Measurements from ENCODE around the gene DCBLD2.

Gene DCBLD2

GRCh38 chr3:98797905-98798304 lies 103.6 kb downstream of the DCBLD2 start:
- Histone ChIP-seq H3K27me3 (replicated peaks; ENCODE audit: control insufficient read depth, insufficient read depth, low read length) (no peaks in the 10 kb centered on the region), H3K36me3 (ENCODE audit: control insufficient read depth, insufficient read depth, low read length) (no peaks in the 10 kb centered on the region), H3K4me3 (replicated peaks; ENCODE audit: low read depth, low read length) (no peak overlapping the region)
- no peak for DNase-seq (ENCODE audit: extremely low read depth, insufficient read length)
- TF ChIP-seq, protein P1, sequence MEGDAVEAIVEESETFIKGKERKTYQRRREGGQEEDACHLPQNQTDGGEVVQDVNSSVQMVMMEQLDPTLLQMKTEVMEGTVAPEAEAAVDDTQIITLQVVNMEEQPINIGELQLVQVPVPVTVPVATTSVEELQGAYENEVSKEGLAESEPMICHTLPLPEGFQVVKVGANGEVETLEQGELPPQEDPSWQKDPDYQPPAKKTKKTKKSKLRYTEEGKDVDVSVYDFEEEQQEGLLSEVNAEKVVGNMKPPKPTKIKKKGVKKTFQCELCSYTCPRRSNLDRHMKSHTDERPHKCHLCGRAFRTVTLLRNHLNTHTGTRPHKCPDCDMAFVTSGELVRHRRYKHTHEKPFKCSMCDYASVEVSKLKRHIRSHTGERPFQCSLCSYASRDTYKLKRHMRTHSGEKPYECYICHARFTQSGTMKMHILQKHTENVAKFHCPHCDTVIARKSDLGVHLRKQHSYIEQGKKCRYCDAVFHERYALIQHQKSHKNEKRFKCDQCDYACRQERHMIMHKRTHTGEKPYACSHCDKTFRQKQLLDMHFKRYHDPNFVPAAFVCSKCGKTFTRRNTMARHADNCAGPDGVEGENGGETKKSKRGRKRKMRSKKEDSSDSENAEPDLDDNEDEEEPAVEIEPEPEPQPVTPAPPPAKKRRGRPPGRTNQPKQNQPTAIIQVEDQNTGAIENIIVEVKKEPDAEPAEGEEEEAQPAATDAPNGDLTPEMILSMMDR (IDR thresholded peaks at IDR 0.05; ENCODE audit: insufficient read depth, low read length, poor library complexity, severe bottlenecking), result no peak

- Histone ChIP-seq H3K36me3 (ENCODE audit: control insufficient read depth, insufficient read depth, low read length) (no peaks in the 10 kb centered on the region), H3K27me3 (replicated peaks; ENCODE audit: control insufficient read depth, insufficient read depth, low read length) (no peaks in the 10 kb centered on the region), H3K4me3 (replicated peaks; ENCODE audit: low read depth, low read length) (no peak overlapping the region)
- no peak for DNase-seq (ENCODE audit: extremely low read depth, insufficient read length)
- TF ChIP-seq, protein P1 (IDR thresholded peaks at IDR 0.05; ENCODE audit: insufficient read depth, low read length, poor library complexity, severe bottlenecking), result no peak
Measured at GRCh38 chr3:98796334-98796733, 105.2 kb downstream of the DCBLD2 start.

DNA sequence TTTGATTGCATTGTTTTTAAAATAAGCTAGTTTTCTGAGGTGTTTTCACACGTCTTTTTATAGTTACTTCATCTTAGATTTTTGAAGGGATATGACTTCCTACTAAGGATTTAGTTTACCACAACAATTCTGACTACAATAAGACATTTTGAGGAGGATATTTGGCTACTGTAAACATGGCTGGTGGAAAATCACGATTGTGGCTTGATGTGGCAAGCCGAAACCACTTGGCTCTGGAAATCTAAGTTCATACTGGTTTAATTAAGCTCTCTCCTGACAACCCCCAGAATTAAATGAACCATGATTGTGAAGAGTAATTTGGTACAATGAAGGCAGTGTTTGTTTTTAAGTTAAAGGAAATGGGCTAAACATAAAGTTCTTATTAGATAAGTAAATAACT lies 107.5 kb downstream of the DCBLD2 start:
- Histone ChIP-seq H3K4me3 (replicated peaks; ENCODE audit: low read depth, low read length) (no peak overlapping the region), H3K36me3 (ENCODE audit: control insufficient read depth, insufficient read depth, low read length) (no peaks in the 10 kb centered on the region), H3K27me3 (replicated peaks; ENCODE audit: control insufficient read depth, insufficient read depth, low read length) (no peaks in the 10 kb centered on the region)
- TF ChIP-seq, protein P1 (IDR thresholded peaks at IDR 0.05; ENCODE audit: insufficient read depth, low read length, poor library complexity, severe bottlenecking), result no peak
- no peak for DNase-seq (ENCODE audit: extremely low read depth, insufficient read length)

DNA sequence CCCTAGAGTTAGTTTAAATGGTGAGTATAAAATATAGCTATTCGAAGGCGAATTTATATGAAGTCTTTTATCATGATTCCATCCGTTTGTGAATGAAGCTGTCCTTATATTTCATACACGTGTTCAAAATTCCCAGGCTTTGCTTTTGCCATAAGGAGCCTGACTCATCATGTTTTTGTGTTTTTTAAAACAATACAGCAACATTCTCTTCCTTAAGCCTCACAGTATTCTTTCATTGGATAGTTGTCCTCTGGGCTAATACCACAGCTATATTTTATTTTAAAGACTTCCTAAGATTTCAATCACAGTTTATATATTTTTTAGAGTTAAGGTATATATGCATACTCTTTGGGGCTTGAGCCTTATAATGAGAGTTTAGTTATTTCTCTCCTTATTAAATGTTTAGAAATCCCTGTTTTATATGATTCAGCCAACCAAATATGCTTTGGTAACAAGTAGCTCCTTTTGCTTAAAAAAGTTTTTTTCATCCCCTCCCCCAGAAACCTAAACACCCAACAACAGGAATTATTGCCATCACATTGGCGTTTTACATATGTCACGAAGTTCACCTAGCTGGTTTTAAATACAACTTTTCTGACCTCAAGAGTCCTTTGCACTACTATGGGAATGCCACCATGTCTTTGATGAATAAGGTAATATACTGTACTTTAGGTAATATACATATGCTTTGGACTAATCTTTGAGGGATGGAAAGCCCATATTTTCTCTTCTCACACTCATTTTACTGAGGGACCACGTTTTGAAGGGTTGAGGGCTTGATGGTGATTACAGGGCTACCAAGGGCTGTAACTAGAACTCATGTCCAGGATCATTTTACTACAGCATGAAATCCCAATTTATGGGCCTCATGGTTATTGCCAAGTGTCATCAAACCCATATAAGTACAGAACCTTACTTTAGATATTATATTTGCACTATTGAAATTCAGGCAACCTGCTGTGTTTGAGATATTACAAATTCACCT lies 109.9 kb downstream of the DCBLD2 start:
- TF ChIP-seq, protein P1 (IDR thresholded peaks at IDR 0.05; ENCODE audit: insufficient read depth, low read length, poor library complexity, severe bottlenecking), result no peak
- no peak overlapping the region for H3K4me3 ChIP-seq (replicated peaks; ENCODE audit: low read depth, low read length)
- H3K36me3 ChIP-seq (ENCODE audit: control insufficient read depth, insufficient read depth, low read length), result no peaks in the 10 kb centered on the region
- no peaks in the 10 kb centered on the region for H3K27me3 ChIP-seq (replicated peaks; ENCODE audit: control insufficient read depth, insufficient read depth, low read length)
- no peak for DNase-seq (ENCODE audit: extremely low read depth, insufficient read length)

DNA sequence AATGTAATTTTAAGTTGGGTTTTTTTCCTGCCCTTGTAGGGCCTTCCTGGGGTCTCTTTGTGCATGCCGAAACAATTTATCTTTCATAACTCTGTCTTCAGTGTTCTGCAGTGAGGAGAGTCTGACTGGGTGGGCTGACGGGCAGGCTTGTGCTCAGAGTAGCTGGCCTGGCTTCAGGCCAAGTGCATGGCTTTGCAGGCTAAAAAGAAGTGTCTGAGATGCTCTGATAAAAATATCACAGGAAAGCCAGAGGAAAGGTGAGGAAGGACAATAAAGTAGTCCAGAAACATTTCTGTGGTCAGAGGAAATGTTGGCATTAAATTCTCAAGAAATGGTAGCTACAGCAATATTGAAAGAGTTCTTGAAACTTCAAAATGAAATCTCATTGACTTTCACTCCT lies 112.8 kb downstream of the DCBLD2 start:
- TF ChIP-seq, protein P1 (IDR thresholded peaks at IDR 0.05; ENCODE audit: insufficient read depth, low read length, poor library complexity, severe bottlenecking), result no peak
- H3K27me3 ChIP-seq (replicated peaks; ENCODE audit: control insufficient read depth, insufficient read depth, low read length), result no peaks in the 10 kb centered on the region
- no peaks in the 10 kb centered on the region for H3K36me3 ChIP-seq (ENCODE audit: control insufficient read depth, insufficient read depth, low read length)
- no peak for DNase-seq (ENCODE audit: extremely low read depth, insufficient read length)
- no peak overlapping the region for H3K4me3 ChIP-seq (replicated peaks; ENCODE audit: low read depth, low read length)
